ENCODE measurements around the gene B3GNT7.

- TF ChIP-seq RAD21 (IDR thresholded peaks at IDR 0.05; ENCODE audit: low read length): no peak
- TF ChIP-seq CTCF (conservative IDR thresholded peaks at IDR 0.05; ENCODE audit: low read depth, low read length): no peak
- TF ChIP-seq MAFK (IDR thresholded peaks at IDR 0.05; ENCODE audit: low read depth, low read length): no peak
- no peak for TF ChIP-seq POLR2A (IDR thresholded peaks at IDR 0.05; ENCODE audit: low read depth, low read length)
- TF ChIP-seq BHLHE40 (IDR thresholded peaks at IDR 0.05; ENCODE audit: low read depth, low read length): no peak
Observed at GRCh38 chr2:231386446-231386845, 9.1 kb upstream of the B3GNT7 start.

Measured in IMR-90 (cell line).